ENCODE data around the gene OVCH2.

The OVCH2 gene

DNA sequence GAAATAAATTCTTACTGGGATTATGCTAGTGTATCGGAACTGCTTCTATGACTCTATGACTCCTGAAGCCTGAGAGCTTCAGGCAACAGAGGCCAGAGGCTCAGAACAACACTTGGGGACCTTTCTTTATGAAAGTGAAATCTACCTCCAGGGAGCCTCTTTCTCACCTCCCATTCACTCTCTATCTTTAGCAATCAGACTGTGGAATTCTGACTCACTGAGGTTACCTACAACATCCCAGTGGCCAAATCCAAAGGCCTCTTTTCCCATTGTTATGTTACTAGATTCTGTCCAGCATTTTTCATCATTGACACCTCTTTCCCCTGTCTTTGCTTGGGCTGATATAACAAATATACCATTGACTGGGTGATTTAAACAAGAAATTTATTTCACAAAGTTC lies 18.9 kb downstream of the OVCH2 start:
- TF ChIP-seq MYC (IDR thresholded peaks at IDR 0.05; ENCODE audit: low read depth, low read length) (no peak), POLR2A (IDR thresholded peaks at IDR 0.05; ENCODE audit: extremely low read depth, insufficient read length) (no peak)
- TF ChIP-seq, protein P1, sequence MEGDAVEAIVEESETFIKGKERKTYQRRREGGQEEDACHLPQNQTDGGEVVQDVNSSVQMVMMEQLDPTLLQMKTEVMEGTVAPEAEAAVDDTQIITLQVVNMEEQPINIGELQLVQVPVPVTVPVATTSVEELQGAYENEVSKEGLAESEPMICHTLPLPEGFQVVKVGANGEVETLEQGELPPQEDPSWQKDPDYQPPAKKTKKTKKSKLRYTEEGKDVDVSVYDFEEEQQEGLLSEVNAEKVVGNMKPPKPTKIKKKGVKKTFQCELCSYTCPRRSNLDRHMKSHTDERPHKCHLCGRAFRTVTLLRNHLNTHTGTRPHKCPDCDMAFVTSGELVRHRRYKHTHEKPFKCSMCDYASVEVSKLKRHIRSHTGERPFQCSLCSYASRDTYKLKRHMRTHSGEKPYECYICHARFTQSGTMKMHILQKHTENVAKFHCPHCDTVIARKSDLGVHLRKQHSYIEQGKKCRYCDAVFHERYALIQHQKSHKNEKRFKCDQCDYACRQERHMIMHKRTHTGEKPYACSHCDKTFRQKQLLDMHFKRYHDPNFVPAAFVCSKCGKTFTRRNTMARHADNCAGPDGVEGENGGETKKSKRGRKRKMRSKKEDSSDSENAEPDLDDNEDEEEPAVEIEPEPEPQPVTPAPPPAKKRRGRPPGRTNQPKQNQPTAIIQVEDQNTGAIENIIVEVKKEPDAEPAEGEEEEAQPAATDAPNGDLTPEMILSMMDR (IDR thresholded peaks at IDR 0.05; ENCODE audit: low read depth, low read length) = no peak
- TF ChIP-seq, protein P2, sequence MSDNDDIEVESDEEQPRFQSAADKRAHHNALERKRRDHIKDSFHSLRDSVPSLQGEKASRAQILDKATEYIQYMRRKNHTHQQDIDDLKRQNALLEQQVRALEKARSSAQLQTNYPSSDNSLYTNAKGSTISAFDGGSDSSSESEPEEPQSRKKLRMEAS (IDR thresholded peaks at IDR 0.05; ENCODE audit: low read depth, low read length) = no peak
- H3K4me3 ChIP-seq (ENCODE audit: low read depth, low read length) = no peak overlapping the region
- no peak for DNase-seq (ENCODE audit: low read depth)

DNA sequence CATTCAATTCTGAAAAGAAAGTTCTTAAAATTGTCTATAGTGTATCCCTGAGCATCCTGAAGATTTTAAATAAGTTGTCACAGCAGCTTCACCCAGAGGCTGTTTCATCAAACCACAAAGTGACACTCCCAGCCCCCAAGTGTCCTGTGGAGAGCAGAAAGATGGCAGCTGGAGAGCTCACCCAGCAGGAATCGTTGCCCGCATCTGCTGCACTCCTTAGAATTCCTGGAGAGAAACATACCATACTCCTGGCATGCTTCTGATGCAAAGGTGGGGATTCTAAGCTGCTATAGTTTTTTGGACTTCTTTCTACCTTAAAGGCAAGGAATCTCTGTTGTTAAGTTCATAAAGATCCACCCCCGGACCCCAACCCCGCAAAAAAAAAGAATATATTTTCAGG lies 19.5 kb downstream of the OVCH2 start:
- H3K4me3 ChIP-seq (ENCODE audit: low read depth, low read length) = no peak overlapping the region
- no peak for TF ChIP-seq MYC (IDR thresholded peaks at IDR 0.05; ENCODE audit: low read depth, low read length)
- TF ChIP-seq, protein P2 (IDR thresholded peaks at IDR 0.05; ENCODE audit: low read depth, low read length) = no peak
- TF ChIP-seq, protein P1 (IDR thresholded peaks at IDR 0.05; ENCODE audit: low read depth, low read length) = no peak
- no peak for TF ChIP-seq POLR2A (IDR thresholded peaks at IDR 0.05; ENCODE audit: extremely low read depth, insufficient read length)
- no peak for DNase-seq (ENCODE audit: low read depth)

DNA sequence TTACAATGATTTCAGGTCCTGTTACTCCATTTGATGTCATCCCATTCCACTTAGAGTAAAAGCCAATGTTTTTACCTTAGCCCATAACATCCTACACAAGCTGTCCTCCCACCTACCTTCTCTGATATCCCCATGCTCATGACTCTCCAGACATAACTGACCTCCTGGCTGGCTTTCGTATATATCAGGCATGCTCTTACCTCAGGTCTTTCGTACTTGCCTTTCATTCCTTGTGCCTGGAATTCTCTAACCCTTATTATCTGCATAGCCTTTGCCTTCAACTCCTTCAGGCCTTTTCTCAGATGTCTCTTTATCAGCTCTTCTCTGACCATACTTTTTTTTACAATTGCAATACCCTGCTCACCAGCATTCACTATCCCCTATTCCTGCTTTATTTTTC lies 22.7 kb downstream of the OVCH2 start:
- no peak overlapping the region for H3K4me3 ChIP-seq (ENCODE audit: low read depth, low read length)
- no peak for TF ChIP-seq POLR2A (IDR thresholded peaks at IDR 0.05; ENCODE audit: extremely low read depth, insufficient read length)
- TF ChIP-seq, protein P2 (IDR thresholded peaks at IDR 0.05; ENCODE audit: low read depth, low read length) = no peak
- no peak for TF ChIP-seq MYC (IDR thresholded peaks at IDR 0.05; ENCODE audit: low read depth, low read length)
- TF ChIP-seq, protein P1 (IDR thresholded peaks at IDR 0.05; ENCODE audit: low read depth, low read length) = no peak
- no peak for DNase-seq (ENCODE audit: low read depth)

DNA sequence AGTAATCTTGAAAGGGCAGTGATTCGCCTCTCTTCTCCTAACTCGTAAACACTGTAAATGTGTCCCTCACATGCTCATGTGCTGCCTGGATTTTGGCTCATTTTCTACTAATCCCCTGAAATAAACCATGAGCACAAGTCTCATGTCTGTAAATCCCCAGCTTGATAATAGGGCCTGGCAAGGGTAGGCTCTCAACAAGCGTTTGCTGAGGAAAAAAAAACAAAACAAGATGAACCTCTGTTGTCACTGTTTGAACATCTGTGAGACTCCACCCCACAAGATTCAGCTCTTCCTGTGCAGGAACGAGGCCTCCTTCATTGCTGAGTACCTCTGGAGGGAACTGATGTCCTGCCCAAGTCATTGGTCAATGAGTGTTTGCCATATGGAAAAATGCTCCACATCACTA lies 28.5 kb downstream of the OVCH2 start:
- TF ChIP-seq MYC (IDR thresholded peaks at IDR 0.05; ENCODE audit: low read depth, low read length) (no peak), POLR2A (IDR thresholded peaks at IDR 0.05; ENCODE audit: extremely low read depth, insufficient read length) (no peak)
- TF ChIP-seq, protein P2 (IDR thresholded peaks at IDR 0.05; ENCODE audit: low read depth, low read length) = no peak
- TF ChIP-seq, protein P1 (IDR thresholded peaks at IDR 0.05; ENCODE audit: low read depth, low read length) = no peak
- no peak for DNase-seq (ENCODE audit: low read depth)

DNA sequence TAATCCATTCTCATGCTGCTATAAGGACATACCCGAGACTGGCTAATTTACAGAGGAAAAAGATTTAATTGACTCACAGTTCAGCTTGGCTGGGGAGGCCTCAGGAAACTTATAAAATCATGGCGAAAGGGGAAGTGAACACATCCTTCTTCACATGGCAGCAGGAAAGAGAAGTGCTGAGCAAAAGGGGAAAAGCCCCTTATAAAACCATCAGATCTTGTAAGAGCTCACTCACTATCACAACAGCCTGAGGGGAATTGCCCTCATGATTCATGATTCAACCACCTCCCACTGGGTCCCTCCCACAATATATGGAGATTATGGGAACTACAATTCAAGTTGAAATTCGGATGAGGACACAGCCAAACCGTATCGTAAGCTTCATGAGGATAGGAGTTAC lies 29.2 kb downstream of the OVCH2 start:
- TF ChIP-seq, protein P2 (IDR thresholded peaks at IDR 0.05; ENCODE audit: low read depth, low read length) = no peak
- TF ChIP-seq POLR2A (IDR thresholded peaks at IDR 0.05; ENCODE audit: extremely low read depth, insufficient read length) (no peak), MYC (IDR thresholded peaks at IDR 0.05; ENCODE audit: low read depth, low read length) (no peak)
- TF ChIP-seq, protein P1 (IDR thresholded peaks at IDR 0.05; ENCODE audit: low read depth, low read length) = no peak
- peak; percentile 59 for DNase-seq (ENCODE audit: low read depth)

More for the DNA sequence above, 28.5 kb downstream of the OVCH2 start:
- no peak overlapping the region for H3K4me3 ChIP-seq (ENCODE audit: low read depth, low read length)

More for the DNA sequence above, 29.2 kb downstream of the OVCH2 start:
- no peak overlapping the region for H3K4me3 ChIP-seq (ENCODE audit: low read depth, low read length)

Data from NB4 (cell line).